CD4-positive, alpha-beta T cell treated with Interleukin-6 at 100 ng/mL for 8 hours (primary cell): Measurements from ENCODE around the gene TUBGCP2.
A peak's percentile ranks its signal among the peaks of the same experiment; 100 is the strongest.

Experiments
- DNase-seq: peaks from one replicate; pipeline ENCODE4 v3.0.0-alpha.2; 2020; ENCODE audit warnings: mixed read lengths, low spot score

Gene TUBGCP2, protein sequence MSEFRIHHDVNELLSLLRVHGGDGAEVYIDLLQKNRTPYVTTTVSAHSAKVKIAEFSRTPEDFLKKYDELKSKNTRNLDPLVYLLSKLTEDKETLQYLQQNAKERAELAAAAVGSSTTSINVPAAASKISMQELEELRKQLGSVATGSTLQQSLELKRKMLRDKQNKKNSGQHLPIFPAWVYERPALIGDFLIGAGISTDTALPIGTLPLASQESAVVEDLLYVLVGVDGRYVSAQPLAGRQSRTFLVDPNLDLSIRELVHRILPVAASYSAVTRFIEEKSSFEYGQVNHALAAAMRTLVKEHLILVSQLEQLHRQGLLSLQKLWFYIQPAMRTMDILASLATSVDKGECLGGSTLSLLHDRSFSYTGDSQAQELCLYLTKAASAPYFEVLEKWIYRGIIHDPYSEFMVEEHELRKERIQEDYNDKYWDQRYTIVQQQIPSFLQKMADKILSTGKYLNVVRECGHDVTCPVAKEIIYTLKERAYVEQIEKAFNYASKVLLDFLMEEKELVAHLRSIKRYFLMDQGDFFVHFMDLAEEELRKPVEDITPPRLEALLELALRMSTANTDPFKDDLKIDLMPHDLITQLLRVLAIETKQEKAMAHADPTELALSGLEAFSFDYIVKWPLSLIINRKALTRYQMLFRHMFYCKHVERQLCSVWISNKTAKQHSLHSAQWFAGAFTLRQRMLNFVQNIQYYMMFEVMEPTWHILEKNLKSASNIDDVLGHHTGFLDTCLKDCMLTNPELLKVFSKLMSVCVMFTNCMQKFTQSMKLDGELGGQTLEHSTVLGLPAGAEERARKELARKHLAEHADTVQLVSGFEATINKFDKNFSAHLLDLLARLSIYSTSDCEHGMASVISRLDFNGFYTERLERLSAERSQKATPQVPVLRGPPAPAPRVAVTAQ

DNA sequence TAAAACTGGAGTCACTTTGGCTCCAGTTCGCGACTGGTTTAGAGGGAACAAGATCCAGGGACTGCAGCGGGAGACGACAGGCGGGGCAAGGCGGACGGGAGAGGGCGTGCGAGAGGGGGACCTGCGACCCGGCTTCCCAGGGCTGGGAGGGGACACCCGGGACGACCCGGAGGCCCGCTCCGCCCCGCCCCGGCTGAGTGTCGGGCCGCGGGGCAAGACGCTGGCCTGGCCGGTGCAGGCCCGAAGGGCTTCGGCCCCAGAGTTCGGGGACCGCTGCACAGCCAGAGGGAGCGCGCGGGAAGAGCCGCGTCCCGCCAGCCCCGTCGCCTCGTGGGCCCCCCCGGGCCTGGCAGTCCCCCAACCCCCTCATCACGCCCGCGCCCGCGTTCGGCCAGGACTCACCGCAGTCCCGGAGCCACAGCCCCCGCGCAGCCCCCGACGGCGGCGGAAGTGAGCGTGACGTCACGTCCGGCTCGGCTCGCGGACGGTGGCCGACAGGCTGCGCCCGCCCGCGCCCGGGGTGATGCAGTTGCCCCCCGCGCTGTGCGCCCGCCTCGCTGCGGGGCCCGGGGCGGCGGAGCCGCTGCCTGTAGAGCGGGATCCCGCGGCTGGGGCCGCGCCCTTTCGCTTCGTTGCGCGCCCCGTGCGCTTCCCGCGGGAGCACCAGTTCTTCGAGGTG is at the start of gene TUBGCP2, which contains the start of gene ZNF511:
TSS of gene TUBGCP2 (minus strand) at position 452 of the 679 bp plus-strand sequence. CDS start 5,931 bp downstream, outside the sequence.
TSS of gene ZNF511 (plus strand) at position 494 of the 679 bp plus-strand sequence. CDS start at position 524, 30 bp downstream.
- peak; percentile 84 for DNase-seq

DNA sequence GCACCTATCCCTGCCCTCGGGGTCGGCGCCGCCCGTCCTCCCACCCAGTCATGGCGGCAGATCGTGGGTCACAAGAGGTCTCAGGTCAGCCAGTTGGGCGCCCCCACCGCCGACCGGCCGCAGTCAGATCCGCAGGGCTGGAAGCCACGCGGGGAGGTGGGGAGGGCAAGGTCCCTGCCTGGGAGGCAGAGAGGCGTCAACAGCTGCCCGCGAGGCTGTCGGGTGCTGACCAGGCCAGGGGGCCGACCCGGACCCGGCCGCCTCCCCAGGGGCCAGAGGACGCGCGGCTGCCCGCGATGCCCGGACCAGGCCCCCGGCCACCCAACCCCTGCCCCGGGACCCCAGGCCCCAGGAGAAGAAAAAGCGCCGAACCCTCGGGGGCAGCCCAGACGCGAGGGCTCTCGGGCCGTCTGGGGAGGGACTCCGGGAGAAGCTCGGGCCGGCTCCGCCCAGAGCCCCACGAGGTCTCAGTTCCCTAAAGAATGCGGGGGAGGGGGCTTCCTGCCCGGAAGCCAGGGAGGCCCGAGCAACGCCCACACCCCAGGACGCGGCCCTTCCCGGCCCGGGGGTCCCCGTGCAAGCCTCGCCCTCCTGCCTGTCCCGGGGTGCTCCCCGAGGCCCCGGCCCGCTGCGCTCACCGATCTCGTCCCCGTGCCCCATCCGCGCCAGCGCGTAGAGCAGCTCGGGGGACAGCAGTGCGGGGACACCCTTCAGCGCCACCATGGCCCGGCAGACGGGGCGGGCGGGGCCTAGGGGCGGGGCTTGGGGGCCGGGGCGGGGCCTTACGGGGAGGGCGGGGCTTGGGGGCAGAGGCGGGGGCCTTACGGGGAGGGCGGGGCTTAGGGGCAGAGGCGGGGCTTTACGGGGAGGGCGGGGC is 48.9 kb upstream of the TUBGCP2 start, which contains the start of gene FUOM:
TSS of gene FUOM (minus strand) at position 735 of the 877 bp plus-strand sequence. CDS start at position 723, 12 bp downstream.
- DNase-seq = peak; percentile 66

DNA sequence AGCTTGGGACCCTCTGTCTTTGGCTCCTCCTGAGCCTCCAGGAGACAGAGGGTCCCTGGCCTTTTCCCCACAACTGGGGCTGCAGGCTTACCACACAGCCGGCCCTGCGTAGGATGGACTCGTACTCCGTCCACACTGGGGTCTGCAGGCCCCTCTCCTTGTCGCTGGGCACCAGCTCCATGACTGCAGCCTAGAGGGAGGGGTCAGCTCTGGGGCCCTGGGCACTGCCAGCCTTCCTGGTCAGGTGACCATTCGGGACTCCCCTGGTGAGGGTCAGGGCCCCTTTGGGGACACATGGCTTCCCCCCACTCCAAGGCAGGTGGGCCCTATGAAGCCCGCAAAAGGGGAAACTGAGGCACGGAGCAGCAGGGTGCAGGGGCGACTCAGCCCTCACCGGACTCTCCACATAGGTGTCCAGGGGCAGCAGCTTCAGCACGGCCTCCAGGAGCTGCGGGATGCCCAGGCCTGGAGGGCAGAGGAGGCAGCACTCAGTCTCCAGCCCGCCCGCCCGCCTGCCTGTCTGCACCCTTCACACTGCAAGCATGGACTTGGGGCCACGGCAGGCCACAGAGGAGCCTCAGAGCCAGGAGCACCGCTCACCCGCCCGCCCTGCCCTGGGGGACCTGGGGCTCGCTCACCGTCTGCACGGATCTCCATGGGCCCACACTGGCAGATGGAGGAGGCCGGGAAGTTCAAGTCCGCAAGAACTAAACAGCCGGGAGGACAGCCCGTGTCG is 48.0 kb upstream of the TUBGCP2 start:
- DNase-seq = no peak

DNA sequence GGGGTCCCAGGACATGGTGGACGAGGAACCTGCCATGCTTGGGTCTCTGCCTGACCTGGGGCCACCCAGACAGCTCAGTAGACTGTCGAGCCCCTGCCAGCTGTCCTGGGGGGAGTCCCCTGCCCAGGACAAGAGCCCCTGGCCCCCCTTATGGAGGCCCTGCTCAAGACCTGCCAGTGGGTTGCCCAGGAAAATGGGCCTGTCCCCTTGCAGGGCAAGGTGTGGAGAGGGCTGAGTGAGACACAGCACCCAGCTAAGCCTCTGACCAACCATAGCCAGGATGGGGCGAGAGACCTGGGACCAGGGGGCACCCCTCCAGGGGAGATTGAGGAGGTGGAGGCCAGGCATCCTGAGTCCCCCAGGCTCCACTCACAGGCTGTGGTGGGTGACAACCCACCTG is 47.3 kb upstream of the TUBGCP2 start:
- no peak for DNase-seq

DNA sequence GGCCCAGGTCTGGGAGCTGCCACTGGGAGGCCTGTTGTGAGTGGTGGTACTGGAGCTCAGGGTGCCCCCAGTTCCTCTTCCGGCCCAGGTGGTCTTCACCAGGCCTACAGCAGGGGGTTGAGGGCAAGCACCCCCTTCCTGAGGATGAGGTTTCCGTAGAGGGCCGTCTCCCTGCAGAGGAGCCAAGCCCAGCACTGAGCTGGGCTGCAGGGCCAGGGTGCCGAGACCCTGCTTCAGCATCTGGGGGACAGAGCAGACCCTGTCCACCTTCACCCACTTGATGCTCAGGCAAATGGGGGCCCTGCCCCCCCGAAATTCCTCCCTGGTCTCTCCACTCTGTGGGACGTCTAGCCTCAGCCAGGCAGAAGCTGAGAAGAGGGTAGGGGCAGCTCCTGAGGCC is 46.6 kb upstream of the TUBGCP2 start:
- no peak for DNase-seq

DNA sequence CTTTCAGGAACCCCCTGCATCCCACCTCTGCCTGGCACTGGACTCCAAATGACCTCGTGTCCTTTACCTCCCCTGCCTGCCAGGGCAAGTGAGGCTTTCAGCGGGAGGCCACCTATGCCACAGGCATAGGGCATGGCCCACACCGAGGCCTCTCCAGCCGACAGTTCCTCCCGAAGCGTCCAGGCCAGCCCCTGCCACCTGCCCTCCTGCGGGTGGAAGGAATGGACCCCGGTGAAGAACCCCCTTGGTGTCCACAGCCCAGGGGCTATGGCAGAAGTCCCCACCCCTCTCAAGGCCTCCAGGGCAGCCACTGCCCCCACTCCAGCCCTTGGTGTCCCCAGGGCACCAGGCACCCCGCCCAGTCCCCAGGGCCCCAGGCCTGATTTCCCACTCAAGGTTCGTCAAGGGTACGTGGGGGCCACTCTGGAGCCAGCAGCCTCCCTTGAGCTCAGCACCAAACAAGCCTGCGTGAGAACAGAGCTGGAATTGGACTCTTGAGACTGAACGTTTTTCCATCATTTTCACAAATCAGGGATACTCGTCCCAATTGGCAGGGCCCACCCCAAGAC is 46.1 kb upstream of the TUBGCP2 start:
- DNase-seq = no peak

DNA sequence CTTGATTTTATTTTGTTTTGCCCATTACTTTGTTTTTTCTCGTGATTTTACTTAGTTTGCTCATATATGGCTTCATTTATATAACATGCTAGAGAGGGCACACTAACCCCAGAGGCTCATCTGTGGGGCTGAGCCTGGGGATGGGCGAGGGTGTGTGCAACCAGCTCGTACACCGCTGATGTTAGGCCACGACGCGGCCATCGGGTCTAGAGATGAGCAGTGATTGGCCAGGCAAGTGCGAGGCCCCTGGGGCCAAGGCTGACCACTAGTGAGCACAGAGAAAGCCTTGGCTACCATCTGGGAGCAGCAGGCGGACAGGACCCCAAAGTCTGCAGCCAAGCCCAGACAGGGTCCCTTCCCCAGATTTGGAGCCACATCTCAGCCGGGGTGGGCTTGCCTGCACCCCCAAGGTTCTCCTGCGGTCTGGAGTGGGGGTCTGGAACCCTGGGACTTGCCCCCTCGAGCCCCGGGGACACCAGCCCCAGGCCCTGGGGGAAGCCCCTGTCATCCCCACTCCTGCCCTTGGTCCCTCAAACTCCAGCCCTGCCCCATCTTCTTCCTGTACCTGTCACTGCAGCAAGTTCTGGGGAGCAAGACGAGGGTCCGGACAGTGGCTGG is 45.4 kb upstream of the TUBGCP2 start:
- no peak for DNase-seq

DNA sequence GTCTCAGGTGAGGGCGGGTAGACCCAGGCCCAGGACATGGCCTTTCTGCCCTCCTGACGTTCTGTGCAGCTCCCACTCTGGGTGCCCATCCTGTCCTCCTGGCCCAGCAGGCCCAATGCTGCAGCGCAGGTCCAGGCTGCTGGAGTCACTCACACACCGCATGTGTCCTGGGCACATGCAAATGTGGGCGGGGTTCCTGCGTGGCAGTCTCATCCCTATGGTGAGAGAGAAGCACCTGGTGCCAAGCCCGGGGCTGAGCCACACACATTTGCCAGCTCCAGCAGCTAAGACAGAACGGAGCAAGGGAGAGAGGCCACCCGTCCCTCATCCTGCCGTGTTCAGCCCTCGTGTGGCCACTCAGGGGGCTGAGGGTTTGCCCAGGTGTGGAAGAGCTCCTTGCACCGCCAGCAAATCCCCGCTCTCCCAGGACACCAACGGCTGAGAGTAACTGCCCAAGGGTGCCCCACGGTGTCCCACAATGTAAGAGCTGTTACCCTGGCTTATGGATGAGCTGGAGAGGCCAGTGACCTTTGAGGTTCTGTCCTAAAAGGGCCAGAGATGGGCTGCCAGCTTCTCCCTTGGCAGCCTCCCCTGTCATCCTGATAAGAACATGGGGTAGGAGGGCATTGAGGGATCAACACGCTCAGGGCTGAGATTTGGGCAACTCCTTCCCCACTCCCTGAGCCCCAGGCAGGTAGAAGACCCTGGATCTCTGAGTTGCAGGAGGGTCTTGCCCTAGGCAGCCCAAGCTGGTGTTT is 44.7 kb upstream of the TUBGCP2 start:
- no peak for DNase-seq

DNA sequence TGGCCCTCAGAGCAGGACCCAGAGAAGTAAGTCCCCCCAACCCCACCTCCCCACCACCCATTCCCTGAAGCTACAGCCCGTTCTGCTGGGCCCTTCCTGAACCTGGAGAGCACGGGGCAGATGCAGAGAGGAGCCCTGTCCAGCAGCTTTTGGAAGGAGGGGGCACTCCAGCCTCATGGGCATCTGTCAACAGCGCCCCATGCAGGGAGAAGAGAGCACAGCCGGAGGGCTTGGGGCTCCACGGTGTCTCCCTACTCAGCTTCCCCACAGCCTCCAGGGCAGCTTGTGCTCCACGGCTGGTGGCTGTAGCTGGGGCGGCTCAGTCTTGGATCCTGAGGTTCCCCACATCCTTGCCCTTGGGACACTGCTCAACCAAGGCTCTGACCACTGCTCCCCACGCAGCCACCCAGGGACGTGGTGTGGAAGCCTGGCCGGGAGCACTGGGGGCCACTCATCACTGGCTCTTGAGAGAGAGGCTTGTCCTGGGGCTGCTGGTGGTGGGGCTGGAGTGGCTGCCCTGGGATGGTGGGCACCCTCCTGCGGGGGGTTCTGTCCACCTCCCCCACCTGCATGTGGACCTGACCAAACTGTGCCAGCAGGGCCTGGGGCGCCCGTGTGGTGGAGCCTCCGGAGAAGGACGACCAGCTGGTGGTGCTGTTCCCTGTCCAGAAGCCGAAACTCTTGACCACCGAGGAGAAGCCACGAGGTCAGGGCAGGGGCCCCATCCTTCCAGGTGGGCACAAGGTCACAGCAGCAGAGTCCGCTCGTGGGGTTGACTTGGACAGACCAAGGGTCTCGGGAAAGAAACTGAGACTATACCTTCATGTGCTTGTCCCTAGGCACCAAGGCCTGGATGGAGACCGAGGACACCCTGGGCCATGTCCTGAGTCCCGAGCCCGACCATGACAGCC is 43.0 kb upstream of the TUBGCP2 start:
- DNase-seq = no peak

DNA sequence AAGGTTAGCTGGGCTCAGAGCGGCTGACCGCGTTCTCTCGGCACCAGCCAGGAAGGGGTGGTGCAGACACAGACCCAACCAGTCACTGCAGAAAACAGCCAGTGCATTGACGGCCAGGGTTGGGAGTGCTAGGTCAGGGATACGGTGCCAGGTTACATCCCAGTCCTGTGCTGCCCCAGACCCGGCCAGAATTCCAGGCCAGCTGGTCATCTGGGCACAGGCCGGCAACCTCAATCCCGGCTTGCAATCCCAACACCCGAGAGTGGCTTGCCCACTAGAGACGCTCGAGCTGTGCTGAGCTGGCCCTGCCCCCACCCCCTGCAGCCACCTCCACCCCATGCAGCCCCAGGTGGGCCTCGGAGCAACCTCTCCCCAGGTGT is 42.3 kb upstream of the TUBGCP2 start:
- no peak for DNase-seq

DNA sequence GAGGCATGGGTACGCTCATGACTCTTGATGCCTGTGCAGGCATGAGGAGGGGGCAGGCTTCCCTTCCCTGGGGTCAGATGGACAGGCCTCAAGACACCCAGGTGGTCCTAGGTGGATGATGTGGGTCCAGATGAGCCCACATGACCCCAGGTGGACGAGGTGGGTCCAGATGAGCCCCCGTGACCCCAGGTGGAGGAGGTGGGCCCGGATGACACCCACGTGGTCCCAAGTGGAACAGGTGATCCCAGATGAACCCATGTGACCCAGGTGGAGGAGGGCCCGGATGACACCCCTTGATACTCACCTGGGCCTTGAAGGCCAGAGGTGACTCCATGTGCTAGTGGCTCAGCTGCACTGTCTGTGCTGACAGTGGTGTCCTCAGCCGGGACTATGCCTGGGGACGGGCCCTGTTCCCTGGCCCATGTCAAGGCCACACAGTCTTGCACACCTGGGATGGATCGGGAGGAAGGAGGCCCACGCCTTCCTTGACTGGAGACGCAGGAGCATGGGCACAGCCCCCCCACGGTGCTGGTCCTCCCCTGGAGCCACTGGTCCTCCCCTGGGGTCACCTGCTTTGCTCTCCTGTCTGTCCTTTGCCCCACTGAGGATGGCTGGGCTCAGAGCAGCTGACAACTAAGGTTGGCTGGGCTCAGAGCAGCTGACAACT is 41.7 kb upstream of the TUBGCP2 start:
- no peak for DNase-seq

DNA sequence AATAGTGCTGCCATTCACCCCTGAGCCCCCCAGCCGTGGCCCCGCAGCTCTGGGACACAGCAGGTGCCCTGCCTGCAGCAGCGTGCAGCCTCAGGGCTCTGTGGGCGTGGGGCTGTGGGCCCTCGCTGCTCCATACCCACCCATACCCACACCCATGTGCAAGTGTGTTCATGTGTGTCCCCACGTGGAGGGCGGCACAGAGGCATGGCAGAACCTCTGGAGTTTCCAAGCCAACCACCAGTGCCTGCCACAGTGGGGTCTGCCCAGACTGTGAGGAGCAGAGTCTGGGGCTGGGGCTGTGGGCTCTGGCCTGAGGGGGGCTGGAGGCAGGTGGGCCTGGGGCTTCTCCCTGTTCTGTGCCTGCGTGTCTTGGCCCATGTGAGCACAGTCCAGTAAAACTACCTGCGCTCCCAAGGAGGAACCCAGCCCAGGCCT is 40.9 kb upstream of the TUBGCP2 start:
- DNase-seq = no peak

DNA sequence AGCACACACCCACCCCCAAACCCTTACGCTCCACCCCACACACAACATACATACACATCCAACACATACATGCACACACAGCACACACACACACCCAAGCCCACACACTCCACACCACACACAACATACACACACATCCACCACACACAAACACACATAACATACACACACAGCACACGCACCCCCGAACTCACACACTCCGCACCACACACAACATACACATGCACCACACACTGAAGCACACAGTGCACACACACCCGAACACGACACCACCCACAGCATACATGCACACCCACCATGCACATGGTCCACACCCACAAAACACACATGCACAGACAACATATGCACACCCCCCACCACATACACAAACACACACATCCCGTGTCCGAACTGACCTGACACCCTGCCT is 40.5 kb upstream of the TUBGCP2 start:
- DNase-seq = no peak

DNA sequence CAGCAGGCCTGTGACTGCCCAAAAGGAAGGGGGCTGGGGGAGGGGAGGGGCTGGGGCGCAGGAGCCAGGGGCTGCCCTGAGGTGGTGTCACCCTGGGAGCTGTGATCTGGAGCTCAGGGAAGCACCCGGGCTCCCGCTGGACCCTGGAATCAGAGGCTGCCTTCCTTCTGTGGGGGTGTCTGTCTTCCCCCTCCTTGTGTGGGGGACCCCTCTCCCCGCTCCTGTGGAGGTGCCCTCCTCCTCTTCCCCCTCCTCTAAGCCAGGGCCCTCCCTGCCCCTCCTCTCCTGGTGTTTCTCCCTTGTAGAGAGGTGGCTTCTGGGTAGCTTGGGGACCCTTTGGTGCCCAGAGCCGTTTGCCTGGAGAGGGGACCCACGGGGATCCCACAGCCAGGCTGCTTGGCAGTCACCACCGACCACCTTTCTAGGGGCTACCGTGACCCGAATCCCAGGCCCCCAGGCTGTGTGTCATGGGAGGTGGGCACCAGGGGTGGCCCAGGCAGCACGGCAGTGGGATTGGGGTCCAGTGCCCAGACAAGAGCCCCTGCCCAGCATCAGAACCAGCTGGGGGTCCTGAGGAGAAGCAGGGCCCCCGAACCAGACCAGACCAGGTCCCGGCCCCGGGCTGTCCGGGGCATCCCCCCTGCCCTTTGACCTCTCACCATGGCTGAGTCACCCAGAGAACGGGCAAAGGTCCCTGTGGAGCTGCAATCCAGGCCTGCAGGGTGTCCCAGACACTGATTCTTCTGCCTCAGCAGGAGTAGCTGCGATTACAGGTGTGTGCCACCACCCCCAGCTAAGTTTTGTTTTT is 39.2 kb upstream of the TUBGCP2 start:
- DNase-seq = no peak

DNA sequence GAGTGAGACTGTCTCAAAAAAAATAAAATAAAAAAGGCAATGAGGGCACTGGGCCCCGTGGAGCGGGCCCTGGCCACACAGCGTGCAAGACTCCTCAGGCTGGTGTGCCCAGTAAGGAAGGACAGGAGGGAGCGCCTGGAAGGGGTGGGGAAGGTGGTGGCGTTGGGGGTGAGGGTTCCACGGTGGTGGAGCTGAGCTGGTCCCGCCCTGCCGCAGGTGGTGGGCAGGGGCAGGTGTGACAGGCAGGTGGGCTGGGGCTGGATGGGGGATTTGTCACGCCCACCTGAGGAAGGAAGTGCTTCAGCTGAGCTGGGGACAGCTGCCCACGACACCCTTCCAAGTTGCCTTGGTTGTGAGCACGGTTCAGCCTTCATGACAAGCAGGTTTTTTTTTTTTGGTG is 37.7 kb upstream of the TUBGCP2 start:
- no peak for DNase-seq

DNA sequence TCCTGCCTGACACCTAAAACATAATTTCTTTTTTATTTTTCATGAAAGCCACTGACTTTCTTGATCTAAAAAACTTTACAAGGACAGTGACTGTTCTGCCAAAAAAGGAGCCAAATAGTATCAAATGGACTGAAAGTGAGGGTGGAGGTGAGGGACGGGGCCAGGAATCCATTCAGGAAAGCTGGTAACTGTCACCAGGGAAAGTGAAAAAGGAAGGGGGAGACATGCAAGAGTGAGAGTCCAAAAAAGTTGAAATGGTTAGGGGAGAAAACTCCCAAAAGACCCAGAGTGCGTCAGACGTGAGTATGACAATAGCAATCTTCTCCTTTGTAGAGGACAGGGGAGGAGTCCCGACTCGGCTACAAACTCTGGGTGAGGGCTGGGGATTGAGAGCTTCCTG is 35.6 kb upstream of the TUBGCP2 start:
- no peak for DNase-seq
